Astrocyte of the cerebellum (primary cell): Measurements from ENCODE around the gene ABCD1.
"Not testable (repeated sequence)": the region's sequence is repeated elsewhere in the genome, so short reads cannot be mapped to it uniquely, and the experiment has no call there.

Experiments
- DNase-seq: peaks from one replicate; pipeline ENCODE4 v3.0.0-alpha.2; 2011; ENCODE audit warnings: low read depth
- H3K4me3 ChIP-seq: 2 replicates; pipeline ENCODE4 v1.5.1; 2011; ENCODE audit warnings: mild to moderate bottlenecking, low read depth, low read length, moderate library complexity
- in situ Hi-C: cut with HindIII; loops from 2 replicates; pipeline ENCODE4 v1.10.0; 2017; ENCODE audit warnings: low sequenced_read_pairs
- TF ChIP-seq, protein P1 (sequence below): IDR thresholded peaks from 2 replicates; pipeline ENCODE4 v1.5.1; 2012; ENCODE audit warnings: low read length, low read depth, moderate library complexity, mild to moderate bottlenecking; ENCODE audit errors: missing control alignments

Gene ABCD1

DNA sequence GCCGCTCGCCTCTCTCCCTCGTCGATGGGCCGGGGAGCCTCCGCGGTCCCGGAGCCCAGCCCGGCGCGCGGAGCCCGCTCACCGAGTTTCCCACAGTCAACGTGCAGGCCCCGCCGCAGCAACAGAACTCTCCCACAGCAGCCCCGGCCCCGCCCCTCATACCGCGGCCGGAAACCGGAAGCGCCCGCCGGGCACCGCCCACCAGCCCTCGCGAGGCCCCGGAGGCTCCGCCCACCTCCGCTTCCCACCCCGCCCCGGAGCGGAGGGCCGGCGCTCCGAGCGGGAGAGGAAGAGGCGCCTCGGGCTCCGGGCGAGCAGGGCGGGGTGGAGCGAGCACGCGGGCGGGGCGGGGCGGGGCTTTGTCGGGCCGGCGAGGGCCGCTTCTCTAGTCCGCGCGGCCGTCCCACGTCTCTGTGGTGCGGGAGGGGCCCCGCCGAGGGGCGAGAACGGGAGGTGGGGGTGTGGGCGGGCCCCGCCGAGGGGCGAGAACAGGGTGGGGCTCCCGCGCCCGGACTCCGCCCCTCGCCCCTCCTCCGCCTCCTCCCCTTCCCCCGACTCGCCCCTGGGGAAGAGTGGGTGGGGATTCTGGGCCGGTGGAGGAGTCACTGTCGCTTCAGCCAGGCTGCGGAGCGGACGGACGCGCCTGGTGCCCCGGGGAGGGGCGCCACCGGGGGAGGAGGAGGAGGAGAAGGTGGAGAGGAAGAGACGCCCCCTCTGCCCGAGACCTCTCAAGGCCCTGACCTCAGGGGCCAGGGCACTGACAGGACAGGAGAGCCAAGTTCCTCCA, at the start of gene ABCD1, which contains the start of gene BCAP31:
ABCD1 (plus strand) TSS at position 605 of the 787 bp plus-strand sequence. CDS start 411 bp downstream, outside the sequence.
BCAP31 (minus strand) TSS at position 136 of the 787 bp plus-strand sequence. CDS start 1,143 bp downstream, outside the sequence.
- TF ChIP-seq, protein P1, sequence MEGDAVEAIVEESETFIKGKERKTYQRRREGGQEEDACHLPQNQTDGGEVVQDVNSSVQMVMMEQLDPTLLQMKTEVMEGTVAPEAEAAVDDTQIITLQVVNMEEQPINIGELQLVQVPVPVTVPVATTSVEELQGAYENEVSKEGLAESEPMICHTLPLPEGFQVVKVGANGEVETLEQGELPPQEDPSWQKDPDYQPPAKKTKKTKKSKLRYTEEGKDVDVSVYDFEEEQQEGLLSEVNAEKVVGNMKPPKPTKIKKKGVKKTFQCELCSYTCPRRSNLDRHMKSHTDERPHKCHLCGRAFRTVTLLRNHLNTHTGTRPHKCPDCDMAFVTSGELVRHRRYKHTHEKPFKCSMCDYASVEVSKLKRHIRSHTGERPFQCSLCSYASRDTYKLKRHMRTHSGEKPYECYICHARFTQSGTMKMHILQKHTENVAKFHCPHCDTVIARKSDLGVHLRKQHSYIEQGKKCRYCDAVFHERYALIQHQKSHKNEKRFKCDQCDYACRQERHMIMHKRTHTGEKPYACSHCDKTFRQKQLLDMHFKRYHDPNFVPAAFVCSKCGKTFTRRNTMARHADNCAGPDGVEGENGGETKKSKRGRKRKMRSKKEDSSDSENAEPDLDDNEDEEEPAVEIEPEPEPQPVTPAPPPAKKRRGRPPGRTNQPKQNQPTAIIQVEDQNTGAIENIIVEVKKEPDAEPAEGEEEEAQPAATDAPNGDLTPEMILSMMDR, result no peak
- peak; percentile 44 for DNase-seq
- peak within 1 kb of the TSS; percentile 61 for H3K4me3 ChIP-seq
- in situ Hi-C loops, result no loop called here

DNA sequence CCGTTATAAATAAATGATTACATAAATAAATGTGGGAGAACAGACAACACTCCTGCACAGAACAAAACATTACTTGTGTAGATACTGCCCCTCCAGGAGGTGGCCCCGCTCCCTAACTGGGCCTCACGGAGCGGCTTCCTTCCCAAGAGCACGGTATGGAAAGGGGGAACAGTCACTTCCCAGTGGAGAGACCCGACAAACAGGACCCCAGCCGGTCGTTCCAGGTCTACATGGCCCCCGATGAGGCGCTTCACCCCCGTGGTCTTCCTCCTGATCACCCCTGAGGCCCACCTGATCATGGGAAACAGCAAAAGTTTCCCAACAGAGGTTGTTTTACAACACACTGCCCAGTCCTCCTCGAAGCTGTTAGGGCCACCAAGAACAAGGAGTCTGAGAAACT, 43.5 kb upstream of the ABCD1 start:
- TF ChIP-seq, protein P1, result no peak
- in situ Hi-C loops, result no loop called here
- no peak overlapping the region for H3K4me3 ChIP-seq
- no peak for DNase-seq

DNA sequence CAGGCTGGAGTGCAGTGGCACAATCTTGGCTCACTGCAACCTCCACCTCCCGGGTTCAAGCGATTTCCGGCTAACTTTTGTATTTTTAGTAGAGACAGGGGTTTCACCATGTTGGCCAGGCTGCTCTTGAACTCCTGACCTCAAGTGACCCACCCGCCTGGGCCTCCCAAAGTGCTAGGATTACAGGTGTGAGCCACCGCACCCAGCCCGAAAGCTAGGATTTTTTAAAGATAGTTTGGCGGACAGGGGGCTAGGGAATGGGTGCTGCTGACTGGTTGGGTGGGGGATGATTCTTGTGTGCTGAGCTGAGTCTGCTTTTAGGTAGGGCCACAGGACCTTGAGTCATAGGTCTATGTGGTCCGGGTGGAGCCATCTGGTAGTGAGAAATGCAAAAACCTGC, 41.2 kb upstream of the ABCD1 start:
- DNase-seq, in situ Hi-C loops, H3K4me3 ChIP-seq: not testable (repeated sequence)

GRCh38 chrX:153684467-153685155, 40.0 kb upstream of the ABCD1 start:
- no peak for DNase-seq
- in situ Hi-C loops, result no loop called here
- no peak overlapping the region for H3K4me3 ChIP-seq
- TF ChIP-seq, protein P1, result no peak

- TF ChIP-seq, protein P1, result no peak
- DNase-seq, result no peak
- in situ Hi-C loops, result no loop called here
- no peak overlapping the region for H3K4me3 ChIP-seq
Observed at GRCh38 chrX:153685156-153685536, 39.5 kb upstream of the ABCD1 start.

DNA sequence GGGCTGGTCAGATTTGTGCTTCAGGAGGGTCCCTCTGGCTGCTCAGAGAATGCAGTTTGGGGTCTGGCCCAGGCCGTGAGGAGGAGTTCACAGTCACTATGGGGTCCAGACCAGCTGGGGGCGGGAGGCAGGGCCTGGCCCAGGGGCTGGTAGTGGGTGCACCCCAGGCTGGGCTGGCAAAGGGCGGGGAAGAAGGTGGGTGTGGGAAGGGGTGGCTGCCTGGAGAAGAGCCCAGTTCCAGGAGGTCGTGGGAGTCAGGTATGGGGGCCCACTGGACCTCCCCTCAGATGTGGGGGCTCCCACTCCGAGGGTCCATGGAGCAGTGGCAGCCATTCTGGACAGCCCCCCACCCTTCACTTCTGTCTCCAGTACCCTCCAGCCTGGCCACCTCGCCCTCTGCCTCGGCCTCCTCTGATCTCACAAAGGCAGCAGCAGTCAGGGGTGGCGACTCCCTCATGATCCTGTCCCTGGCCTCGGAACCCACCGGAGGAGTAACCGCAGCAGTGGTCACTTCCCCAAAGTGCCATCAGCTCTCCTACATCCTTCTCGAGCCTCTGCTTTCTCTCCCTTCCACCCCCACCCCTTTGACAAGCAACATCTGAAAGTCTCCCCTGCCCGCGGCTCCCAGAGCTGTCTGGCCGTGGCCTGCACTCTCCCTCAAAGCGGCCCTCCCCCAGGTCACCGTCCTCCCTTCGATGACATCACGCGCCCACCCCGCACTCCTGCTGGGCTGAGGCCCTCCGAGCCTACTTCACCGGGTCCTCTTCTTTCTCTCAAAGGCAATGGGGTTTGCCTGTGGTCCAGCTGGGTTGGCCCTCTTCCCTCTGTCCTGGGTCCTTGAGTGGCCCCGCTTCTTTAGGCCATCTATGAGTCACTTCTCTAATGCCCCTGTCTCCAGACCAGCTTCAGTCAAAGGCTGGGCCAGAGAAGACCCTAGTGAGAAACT, 38.6 kb upstream of the ABCD1 start:
- TF ChIP-seq, protein P1, result no peak
- in situ Hi-C loops, result no loop called here

More for the DNA sequence above, 38.6 kb upstream of the ABCD1 start:
- DNase-seq, result no peak
- no peak overlapping the region for H3K4me3 ChIP-seq
